Measurements from ENCODE around the gene HSDL1.

HSDL1 gene

DNA sequence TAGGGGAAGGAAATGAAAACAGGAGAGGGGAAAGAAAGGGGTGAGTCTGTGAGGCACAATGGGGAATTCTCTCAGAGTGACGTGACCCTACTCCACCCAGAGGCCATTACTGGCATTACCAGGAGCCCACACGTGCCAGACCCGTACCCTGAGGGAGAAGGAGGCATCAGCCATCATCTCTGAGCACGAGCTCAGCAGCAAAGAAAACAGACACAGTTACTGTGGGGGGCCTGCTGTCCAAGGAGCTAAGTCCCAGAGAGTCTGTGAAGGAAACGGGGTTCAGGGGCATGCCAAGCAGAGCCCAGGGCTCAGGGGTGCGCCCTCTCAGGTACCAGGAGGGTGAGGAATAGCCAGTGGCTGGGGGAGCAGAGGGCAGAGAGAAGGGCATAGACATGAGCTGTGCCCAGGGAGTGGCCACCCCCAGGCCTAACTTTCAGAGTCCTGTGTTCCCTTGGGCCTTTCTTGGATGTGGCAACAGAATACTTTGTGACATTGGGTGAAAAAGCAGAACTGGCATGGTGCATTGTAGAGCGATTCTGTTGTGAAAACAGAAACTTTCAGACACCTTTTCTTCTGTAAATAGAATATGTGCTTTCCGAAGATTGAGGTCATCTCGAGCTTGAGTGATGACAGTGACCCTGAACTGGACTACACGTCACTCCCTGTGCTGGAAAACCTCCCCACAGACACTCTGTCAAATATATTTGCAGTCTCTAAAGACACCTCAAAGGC lies 30.5 kb upstream of the HSDL1 start:
- TF ChIP-seq, protein P1, sequence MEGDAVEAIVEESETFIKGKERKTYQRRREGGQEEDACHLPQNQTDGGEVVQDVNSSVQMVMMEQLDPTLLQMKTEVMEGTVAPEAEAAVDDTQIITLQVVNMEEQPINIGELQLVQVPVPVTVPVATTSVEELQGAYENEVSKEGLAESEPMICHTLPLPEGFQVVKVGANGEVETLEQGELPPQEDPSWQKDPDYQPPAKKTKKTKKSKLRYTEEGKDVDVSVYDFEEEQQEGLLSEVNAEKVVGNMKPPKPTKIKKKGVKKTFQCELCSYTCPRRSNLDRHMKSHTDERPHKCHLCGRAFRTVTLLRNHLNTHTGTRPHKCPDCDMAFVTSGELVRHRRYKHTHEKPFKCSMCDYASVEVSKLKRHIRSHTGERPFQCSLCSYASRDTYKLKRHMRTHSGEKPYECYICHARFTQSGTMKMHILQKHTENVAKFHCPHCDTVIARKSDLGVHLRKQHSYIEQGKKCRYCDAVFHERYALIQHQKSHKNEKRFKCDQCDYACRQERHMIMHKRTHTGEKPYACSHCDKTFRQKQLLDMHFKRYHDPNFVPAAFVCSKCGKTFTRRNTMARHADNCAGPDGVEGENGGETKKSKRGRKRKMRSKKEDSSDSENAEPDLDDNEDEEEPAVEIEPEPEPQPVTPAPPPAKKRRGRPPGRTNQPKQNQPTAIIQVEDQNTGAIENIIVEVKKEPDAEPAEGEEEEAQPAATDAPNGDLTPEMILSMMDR (conservative IDR thresholded peaks at IDR 0.05; ENCODE audit: low read depth, low read length) = peak; percentile 63
- H3K4me3 ChIP-seq (ENCODE audit: low read depth, low read length) = no peak overlapping the region
- DNase-seq (ENCODE audit: low read depth) = peak; percentile 45

DNA sequence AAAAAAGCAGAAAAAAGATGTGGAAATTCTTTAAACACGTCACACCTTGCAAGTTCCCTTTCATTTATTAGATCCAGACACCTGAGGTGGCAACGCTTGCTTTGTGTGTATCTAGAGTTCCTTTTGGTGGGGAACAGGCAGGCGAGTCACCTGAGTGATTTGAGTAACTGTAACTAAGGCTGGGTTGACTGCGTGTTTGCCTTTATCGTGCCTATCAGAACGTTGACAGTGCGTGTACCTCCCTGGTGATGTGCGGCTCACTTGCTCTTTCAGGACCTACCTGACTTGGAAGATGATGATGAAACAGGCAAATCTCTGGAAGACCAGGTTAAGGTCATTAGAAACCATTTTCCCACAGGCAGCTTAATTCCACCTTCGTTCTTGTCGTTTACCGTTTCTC lies 29.4 kb upstream of the HSDL1 start:
- no peak overlapping the region for H3K4me3 ChIP-seq (ENCODE audit: low read depth, low read length)
- TF ChIP-seq, protein P1 (conservative IDR thresholded peaks at IDR 0.05; ENCODE audit: low read depth, low read length) = no peak
- DNase-seq (ENCODE audit: low read depth) = no peak

DNA sequence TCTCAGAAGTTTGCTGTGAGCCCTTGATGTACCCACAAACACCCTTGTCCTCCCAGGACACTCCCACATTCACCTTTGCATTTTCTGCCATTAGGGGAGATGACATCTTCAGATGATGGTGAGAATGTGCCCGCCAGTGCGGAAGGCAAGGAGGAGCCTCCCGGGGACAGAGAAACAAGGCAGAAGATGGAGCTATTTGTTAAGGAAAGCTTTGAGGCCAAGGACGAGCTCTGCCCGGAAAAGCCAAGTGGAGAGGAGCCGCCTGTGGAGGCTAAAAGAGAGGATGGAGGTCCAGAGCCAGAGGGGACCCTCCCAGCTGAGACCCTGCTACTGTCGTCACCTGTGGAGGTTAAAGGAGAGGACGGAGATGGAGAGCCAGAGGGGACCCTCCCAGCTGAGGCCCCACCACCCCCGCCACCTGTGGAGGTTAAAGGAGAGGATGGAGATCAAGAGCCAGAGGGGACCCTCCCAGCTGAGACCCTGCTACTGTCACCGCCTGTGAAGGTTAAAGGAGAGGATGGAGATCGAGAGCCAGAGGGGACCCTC lies 24.9 kb upstream of the HSDL1 start:
- TF ChIP-seq, protein P1 (conservative IDR thresholded peaks at IDR 0.05; ENCODE audit: low read depth, low read length) = no peak
- no peak for DNase-seq (ENCODE audit: low read depth)
- H3K4me3 ChIP-seq (ENCODE audit: low read depth, low read length) = no peak overlapping the region

DNA sequence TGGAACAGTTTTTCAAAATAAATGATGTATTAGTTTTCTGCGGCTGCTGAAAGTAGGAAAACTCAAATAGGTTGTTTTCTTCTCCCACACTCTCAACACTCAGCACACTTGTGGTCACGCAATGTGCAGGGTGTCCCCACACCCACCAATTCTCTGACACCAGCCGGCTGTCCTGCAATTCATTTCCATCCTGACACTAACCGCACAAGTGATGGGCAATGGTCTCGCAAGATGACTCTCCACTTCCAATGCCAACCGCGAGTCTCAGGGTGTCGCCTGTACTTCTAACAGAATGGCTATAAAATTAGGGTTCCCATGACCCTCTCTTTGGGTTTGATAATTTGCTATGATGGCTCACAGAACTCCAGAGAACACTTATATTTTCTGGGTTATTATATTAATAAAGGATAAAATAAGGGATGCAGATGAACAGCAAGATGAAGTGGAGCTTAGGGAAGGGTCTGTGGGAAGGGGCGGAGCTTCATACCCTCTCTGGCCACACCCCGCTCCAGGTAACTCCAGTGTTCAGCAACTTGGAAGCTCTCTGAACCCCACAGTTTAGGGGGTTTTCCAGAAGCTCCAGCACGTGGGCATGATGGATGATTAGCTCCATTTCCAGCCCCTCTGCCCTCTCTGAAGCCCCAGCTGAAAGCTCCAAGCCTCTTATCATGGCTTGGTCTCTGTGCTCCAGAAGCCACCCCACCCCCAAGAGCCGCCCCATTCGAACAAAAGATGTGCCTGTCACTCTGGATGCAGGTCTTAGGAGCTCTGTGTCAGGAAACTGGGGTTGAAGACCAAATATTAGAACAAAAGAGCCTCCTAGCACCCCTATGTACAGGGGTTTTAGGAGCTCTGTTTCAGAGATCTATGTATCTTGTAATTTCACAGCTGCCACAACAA lies 22.1 kb upstream of the HSDL1 start:
- TF ChIP-seq, protein P1 (conservative IDR thresholded peaks at IDR 0.05; ENCODE audit: low read depth, low read length) = no peak
- DNase-seq (ENCODE audit: low read depth) = no peak
- H3K4me3 ChIP-seq (ENCODE audit: low read depth, low read length) = no peak overlapping the region

DNA sequence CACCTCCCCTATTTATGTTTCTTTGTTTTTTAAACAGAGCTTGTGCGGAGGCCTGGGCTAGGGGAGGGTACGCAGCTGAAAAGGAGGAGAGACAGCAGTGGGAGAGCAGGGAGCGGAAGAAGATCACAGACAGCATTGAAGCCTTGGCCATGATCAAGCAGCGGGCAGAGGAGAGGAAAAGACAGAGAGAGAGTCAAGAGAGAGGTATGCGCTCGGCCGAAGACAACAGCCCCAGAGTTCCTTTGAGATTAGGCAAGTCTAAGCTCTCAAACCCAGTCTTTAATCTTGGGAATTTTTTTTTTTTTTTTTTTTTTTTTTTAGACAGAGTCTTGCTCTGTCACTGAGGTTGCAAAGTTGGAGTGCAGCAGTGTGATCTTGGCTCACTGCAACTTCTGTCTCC lies 20.8 kb upstream of the HSDL1 start:
- TF ChIP-seq, protein P1 (conservative IDR thresholded peaks at IDR 0.05; ENCODE audit: low read depth, low read length) = no peak
- H3K4me3 ChIP-seq (ENCODE audit: low read depth, low read length) = no peak overlapping the region
- DNase-seq (ENCODE audit: low read depth) = no peak

DNA sequence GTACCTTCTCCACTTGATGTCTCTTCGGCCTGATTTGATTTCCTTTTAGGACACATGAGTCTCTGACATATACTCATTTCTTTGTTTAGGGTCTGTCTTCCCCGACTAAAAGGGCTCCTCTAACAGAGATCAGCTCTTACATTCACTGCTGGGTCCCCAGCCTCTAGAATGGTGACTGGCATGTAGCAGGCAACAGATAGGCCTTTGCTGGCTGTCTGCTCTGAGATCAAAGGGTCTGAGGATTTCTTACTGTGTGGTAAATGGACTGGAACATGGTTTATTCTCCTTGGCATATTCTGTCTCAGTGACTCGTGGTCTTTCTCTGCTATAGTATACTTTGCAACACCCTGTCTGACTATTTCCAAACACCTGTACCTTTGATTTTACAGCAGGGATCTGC lies 16.8 kb upstream of the HSDL1 start:
- no peak overlapping the region for H3K4me3 ChIP-seq (ENCODE audit: low read depth, low read length)
- TF ChIP-seq, protein P1 (conservative IDR thresholded peaks at IDR 0.05; ENCODE audit: low read depth, low read length) = no peak
- no peak for DNase-seq (ENCODE audit: low read depth)

Measured in choroid plexus epithelial cell (primary cell).